ENCODE measurements around the gene PIM3.
A peak's percentile ranks its signal among the peaks of the same experiment; 100 is the strongest.

PIM3 gene

GRCh38 chr22:49933236-49934159, 27.1 kb upstream of the PIM3 start:
- ATAC-seq (ENCODE audit: insufficient read depth, low read depth) (no peak), DNase-seq (no peak)
- H3K4me3 ChIP-seq (ENCODE audit: low read depth in 1 of 2, low read length in 2 of 2): no peak overlapping the region
- H3K36me3 ChIP-seq (ENCODE audit: insufficient read depth, low read length): no peaks in the 10 kb centered on the region
- no peak overlapping the region for H2AFZ ChIP-seq (ENCODE audit: low read depth, low read length)
- no peaks in the 10 kb centered on the region for H3K79me2 ChIP-seq (ENCODE audit: insufficient read depth, low read length)
- H3K4me1 ChIP-seq (ENCODE audit: insufficient read depth, low read length): peaks cover 26% of the 10 kb centered on the region
- H4K20me1 ChIP-seq (ENCODE audit: insufficient read depth, low read length): peaks cover 13% of the 10 kb centered on the region
- H3K27me3 ChIP-seq (ENCODE audit: insufficient read depth, low read length, poor library complexity): no peaks in the 10 kb centered on the region
- no peak overlapping the region for H3K4me2 ChIP-seq (ENCODE audit: insufficient read depth, low read length)
- TF ChIP-seq, protein P1, sequence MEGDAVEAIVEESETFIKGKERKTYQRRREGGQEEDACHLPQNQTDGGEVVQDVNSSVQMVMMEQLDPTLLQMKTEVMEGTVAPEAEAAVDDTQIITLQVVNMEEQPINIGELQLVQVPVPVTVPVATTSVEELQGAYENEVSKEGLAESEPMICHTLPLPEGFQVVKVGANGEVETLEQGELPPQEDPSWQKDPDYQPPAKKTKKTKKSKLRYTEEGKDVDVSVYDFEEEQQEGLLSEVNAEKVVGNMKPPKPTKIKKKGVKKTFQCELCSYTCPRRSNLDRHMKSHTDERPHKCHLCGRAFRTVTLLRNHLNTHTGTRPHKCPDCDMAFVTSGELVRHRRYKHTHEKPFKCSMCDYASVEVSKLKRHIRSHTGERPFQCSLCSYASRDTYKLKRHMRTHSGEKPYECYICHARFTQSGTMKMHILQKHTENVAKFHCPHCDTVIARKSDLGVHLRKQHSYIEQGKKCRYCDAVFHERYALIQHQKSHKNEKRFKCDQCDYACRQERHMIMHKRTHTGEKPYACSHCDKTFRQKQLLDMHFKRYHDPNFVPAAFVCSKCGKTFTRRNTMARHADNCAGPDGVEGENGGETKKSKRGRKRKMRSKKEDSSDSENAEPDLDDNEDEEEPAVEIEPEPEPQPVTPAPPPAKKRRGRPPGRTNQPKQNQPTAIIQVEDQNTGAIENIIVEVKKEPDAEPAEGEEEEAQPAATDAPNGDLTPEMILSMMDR (IDR thresholded peaks at IDR 0.05; ENCODE audit: borderline replicate concordance, extremely low read depth, low read length, poor library complexity, severe bottlenecking): no peak
- TF ChIP-seq EZH2 (IDR thresholded peaks at IDR 0.05; ENCODE audit: borderline replicate concordance, low read depth, low read length, severe bottlenecking): no peak
- H3K9me3 ChIP-seq (ENCODE audit: insufficient read depth, low read length, severe bottlenecking): no peaks in the 10 kb centered on the region
- no peak overlapping the region for H3K9ac ChIP-seq (ENCODE audit: low read depth, low read length)
- H3K27ac ChIP-seq (ENCODE audit: low read length): no peak overlapping the region

- H3K9me3 ChIP-seq (ENCODE audit: insufficient read depth, low read length, severe bottlenecking): no peaks in the 10 kb centered on the region
- no peak for DNase-seq
- ATAC-seq (ENCODE audit: insufficient read depth, low read depth): no peak
- no peak overlapping the region; a peak in 1 of 4 replicates for H3K4me3 ChIP-seq (ENCODE audit: low read depth in 1 of 2, low read length in 2 of 2)
- H3K36me3 ChIP-seq (ENCODE audit: insufficient read depth, low read length): no peaks in the 10 kb centered on the region
- no peak overlapping the region for H2AFZ ChIP-seq (ENCODE audit: low read depth, low read length)
- H3K27me3 ChIP-seq (ENCODE audit: insufficient read depth, low read length, poor library complexity): no peaks in the 10 kb centered on the region
- H3K79me2 ChIP-seq (ENCODE audit: insufficient read depth, low read length): no peaks in the 10 kb centered on the region
- TF ChIP-seq, protein P1 (IDR thresholded peaks at IDR 0.05; ENCODE audit: borderline replicate concordance, extremely low read depth, low read length, poor library complexity, severe bottlenecking): no peak
- TF ChIP-seq EZH2 (IDR thresholded peaks at IDR 0.05; ENCODE audit: borderline replicate concordance, low read depth, low read length, severe bottlenecking): no peak
- peak overlapping the region; percentile 42; the same call in 1 of the 2 replicates for H3K9ac ChIP-seq (ENCODE audit: low read depth, low read length)
- H3K27ac ChIP-seq (ENCODE audit: low read length): no peak overlapping the region; the same call in 1 of the 2 replicates
- peaks cover 13% of the 10 kb centered on the region for H4K20me1 ChIP-seq (ENCODE audit: insufficient read depth, low read length)
- peak overlapping the region; percentile 46 for H3K4me2 ChIP-seq (ENCODE audit: insufficient read depth, low read length)
- H3K4me1 ChIP-seq (ENCODE audit: insufficient read depth, low read length): peaks cover 26% of the 10 kb centered on the region
Observed at GRCh38 chr22:49934160-49934890, 26.2 kb upstream of the PIM3 start.

DNA sequence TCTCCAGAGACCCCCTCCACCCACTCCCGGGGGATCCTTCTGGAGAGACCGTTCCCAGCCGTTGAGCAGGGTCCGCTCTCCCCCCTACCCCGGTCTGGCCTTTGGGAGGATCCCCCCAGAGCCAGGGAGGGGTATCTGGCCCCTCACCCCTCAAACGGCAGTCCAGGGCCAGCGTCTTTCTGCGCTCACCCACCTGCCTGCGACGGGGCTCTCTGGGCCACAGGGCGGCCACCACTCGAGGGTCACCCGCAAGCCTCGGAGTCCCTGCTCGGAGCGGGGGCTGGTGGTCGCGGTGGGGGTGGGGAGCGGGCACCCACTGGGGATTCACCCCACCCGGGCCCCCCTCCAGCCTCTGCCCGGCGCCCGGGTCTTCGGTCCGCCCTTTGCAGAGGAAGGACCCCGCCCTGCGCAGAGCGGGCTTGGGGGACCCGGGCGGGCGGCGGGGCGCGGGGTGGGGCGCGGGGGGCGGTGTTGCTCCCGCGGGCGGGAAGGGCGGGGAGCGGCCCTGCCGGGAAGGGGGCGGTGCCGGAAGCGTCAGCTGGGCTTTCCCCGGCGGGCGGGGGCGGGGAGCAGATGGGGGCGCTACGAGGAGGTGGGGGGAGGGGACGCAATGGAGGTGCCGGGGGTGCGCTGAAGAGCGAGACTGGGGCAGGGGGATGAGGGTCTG, 25.5 kb upstream of the PIM3 start:
- no peaks in the 10 kb centered on the region for H3K27me3 ChIP-seq (ENCODE audit: insufficient read depth, low read length, poor library complexity)
- peaks cover 9% of the 10 kb centered on the region; the same call in 1 of the 2 replicates for H4K20me1 ChIP-seq (ENCODE audit: insufficient read depth, low read length)
- no peak overlapping the region; the same call in 1 of the 2 replicates for H3K27ac ChIP-seq (ENCODE audit: low read length)
- no peak overlapping the region for H2AFZ ChIP-seq (ENCODE audit: low read depth, low read length)
- H3K4me1 ChIP-seq (ENCODE audit: insufficient read depth, low read length): peaks cover 19% of the 10 kb centered on the region
- H3K9ac ChIP-seq (ENCODE audit: low read depth, low read length): peak overlapping the region; percentile 42; the same call in 1 of the 2 replicates
- no peaks in the 10 kb centered on the region for H3K79me2 ChIP-seq (ENCODE audit: insufficient read depth, low read length)
- peak overlapping the region; percentile 46 for H3K4me2 ChIP-seq (ENCODE audit: insufficient read depth, low read length)
- ATAC-seq (ENCODE audit: insufficient read depth, low read depth): peak; percentile 41
- DNase-seq: peak; percentile 84
- H3K9me3 ChIP-seq (ENCODE audit: insufficient read depth, low read length, severe bottlenecking): no peaks in the 10 kb centered on the region
- TF ChIP-seq, protein P1 (IDR thresholded peaks at IDR 0.05; ENCODE audit: borderline replicate concordance, extremely low read depth, low read length, poor library complexity, severe bottlenecking): no peak
- no peak for TF ChIP-seq EZH2 (IDR thresholded peaks at IDR 0.05; ENCODE audit: borderline replicate concordance, low read depth, low read length, severe bottlenecking)
- H3K4me3 ChIP-seq (ENCODE audit: low read depth in 1 of 2, low read length in 2 of 2): peak overlapping the region in 1 of 2 experiments; percentile 30; a peak in 1 of 4 replicates
- no peaks in the 10 kb centered on the region for H3K36me3 ChIP-seq (ENCODE audit: insufficient read depth, low read length)
